Neural crest cell (in vitro differentiated cells): Measurements from ENCODE around the gene CCSER2. TPM values are rescaled to one million over a fixed set of nuclear protein-coding genes. Genes with fewer than 3 reads are reported as not detected.
"Not testable (repeated sequence)": the region's sequence is repeated elsewhere in the genome, so short reads cannot be mapped to it uniquely, and the experiment has no call there.

Experiments used
- DNase-seq: peaks from one replicate; pipeline ENCODE4 v3.0.0; 2021; ENCODE audit warnings: low read depth, mixed read lengths, low spot score
- H3K27ac Mint-ChIP-seq: one replicate; pipeline ENCODE4 v1.8.0; 2021; ENCODE audit warnings: mild to moderate bottlenecking, mixed read lengths; ENCODE audit not compliant: unreplicated experiment
- H3K27me3 Mint-ChIP-seq: 2 replicates; pipeline ENCODE4 v1.8.0; 2021; ENCODE audit warnings: low read depth, mild to moderate bottlenecking, mixed read lengths
- H3K36me3 Mint-ChIP-seq: 2 replicates; pipeline ENCODE4 v1.8.0; 2021; ENCODE audit warnings: low read depth, mild to moderate bottlenecking, mixed read lengths
- H3K4me1 Mint-ChIP-seq: 2 replicates; pipeline ENCODE4 v1.8.0; 2021; ENCODE audit warnings: mixed read lengths
- H3K4me3 Mint-ChIP-seq: one replicate; pipeline ENCODE4 v1.8.0; 2021; ENCODE audit warnings: mild to moderate bottlenecking, mixed read lengths
- H3K9me3 Mint-ChIP-seq: 2 replicates; pipeline ENCODE4 v1.8.0; 2021; ENCODE audit warnings: mixed read lengths
- total RNA-seq: library from RNA; stranded (reverse); gene quantifications from 2 replicates; pipeline ENCODE4 v1.2.1, GENCODE V29; 2021
- TF ChIP-seq, protein P1 (sequence below): fragments of 200-600 bp; sonication (generic); conservative IDR thresholded peaks from 2 replicates; pipeline ENCODE4 v1.5.0; 2021; ENCODE audit warnings: antibody characterized with exemption, mild to moderate bottlenecking

Gene CCSER2
- total RNA-seq, 1 donor from 2014 or later, result 37.5 TPM

- Mint-ChIP-seq H3K9me3 (no peaks in the 10 kb centered on the region), H3K36me3 (peaks cover 9% of the 10 kb centered on the region), H3K4me1 (peaks cover 3% of the 10 kb centered on the region), H3K27ac (no peak overlapping the region), H3K4me3 (no peak overlapping the region), H3K27me3 (no peaks in the 10 kb centered on the region)
- DNase-seq, result no peak
- TF ChIP-seq, protein P1, sequence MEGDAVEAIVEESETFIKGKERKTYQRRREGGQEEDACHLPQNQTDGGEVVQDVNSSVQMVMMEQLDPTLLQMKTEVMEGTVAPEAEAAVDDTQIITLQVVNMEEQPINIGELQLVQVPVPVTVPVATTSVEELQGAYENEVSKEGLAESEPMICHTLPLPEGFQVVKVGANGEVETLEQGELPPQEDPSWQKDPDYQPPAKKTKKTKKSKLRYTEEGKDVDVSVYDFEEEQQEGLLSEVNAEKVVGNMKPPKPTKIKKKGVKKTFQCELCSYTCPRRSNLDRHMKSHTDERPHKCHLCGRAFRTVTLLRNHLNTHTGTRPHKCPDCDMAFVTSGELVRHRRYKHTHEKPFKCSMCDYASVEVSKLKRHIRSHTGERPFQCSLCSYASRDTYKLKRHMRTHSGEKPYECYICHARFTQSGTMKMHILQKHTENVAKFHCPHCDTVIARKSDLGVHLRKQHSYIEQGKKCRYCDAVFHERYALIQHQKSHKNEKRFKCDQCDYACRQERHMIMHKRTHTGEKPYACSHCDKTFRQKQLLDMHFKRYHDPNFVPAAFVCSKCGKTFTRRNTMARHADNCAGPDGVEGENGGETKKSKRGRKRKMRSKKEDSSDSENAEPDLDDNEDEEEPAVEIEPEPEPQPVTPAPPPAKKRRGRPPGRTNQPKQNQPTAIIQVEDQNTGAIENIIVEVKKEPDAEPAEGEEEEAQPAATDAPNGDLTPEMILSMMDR, result no peak
Measured at GRCh38 chr10:84341538-84341856, 13.1 kb downstream of the CCSER2 start.

DNA sequence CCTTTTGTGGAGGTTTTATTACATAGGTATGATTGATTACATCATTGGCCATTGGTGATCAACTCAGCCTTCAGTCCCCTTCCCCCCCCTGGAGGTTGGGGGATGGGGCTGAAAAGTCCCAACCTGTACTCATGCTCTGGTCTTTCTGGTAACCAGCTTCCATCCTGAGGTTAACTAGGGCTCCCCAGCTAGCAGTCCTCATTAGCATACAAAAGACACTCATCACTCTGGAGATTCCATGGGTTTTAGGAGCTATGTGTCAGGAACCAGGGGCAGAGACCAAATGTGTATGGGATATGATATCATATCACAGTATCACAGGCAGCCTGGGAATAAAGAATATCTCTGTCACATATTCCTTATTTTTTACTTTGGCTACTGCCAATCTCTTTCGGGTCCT, 13.6 kb downstream of the CCSER2 start:
- no peak overlapping the region for H3K4me3 Mint-ChIP-seq
- H3K36me3 Mint-ChIP-seq, result peaks cover 12% of the 10 kb centered on the region
- no peaks in the 10 kb centered on the region for H3K27me3 Mint-ChIP-seq
- no peaks in the 10 kb centered on the region for H3K9me3 Mint-ChIP-seq
- H3K4me1 Mint-ChIP-seq, result peaks cover 3% of the 10 kb centered on the region
- H3K27ac Mint-ChIP-seq, result no peak overlapping the region
- TF ChIP-seq, protein P1, result no peak
- no peak for DNase-seq

DNA sequence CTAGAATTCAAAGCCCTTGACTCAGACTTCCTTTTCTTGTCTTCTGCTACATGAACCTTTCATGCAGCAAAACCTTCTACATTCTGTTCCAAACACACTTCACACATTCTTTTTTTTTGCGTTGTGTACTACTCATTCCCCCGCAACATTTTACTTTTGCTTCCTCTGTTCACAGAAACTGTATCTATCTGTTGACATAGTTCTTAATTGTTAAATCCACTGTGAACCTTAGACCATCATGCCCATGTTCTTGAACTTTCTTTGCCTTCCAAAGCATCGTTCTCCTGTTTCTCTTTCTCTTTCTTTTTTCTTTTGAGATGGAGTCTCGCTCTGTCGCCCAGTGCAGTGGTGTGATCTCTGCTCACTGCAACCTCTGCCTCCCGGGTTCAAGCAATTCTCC, 14.2 kb downstream of the CCSER2 start:
- Mint-ChIP-seq H3K4me3 (no peak overlapping the region), H3K9me3 (no peaks in the 10 kb centered on the region), H3K27ac (no peak overlapping the region), H3K27me3 (no peaks in the 10 kb centered on the region), H3K4me1 (peaks cover 3% of the 10 kb centered on the region), H3K36me3 (peaks cover 13% of the 10 kb centered on the region)
- TF ChIP-seq, protein P1, result no peak
- DNase-seq, result no peak

GRCh38 chr10:84343831-84344230, 15.4 kb downstream of the CCSER2 start:
- no peaks in the 10 kb centered on the region for H3K9me3 Mint-ChIP-seq
- H3K27ac Mint-ChIP-seq, result no peak overlapping the region

GRCh38 chr10:84344526-84344925, 16.1 kb downstream of the CCSER2 start:
- H3K4me1 Mint-ChIP-seq, result peaks cover 3% of the 10 kb centered on the region
- H3K27ac Mint-ChIP-seq, result no peak overlapping the region
- no peaks in the 10 kb centered on the region for H3K9me3 Mint-ChIP-seq
- DNase-seq, result no peak
- no peaks in the 10 kb centered on the region for H3K27me3 Mint-ChIP-seq
- no peak overlapping the region for H3K4me3 Mint-ChIP-seq
- TF ChIP-seq, protein P1, result no peak
- peaks cover 13% of the 10 kb centered on the region for H3K36me3 Mint-ChIP-seq

More at GRCh38 chr10:84343831-84344230, 15.4 kb downstream of the CCSER2 start:
- H3K4me3 Mint-ChIP-seq, result no peak overlapping the region
- no peaks in the 10 kb centered on the region for H3K27me3 Mint-ChIP-seq
- no peak for DNase-seq
- H3K36me3 Mint-ChIP-seq, result peaks cover 13% of the 10 kb centered on the region
- peaks cover 3% of the 10 kb centered on the region for H3K4me1 Mint-ChIP-seq
- TF ChIP-seq, protein P1, result no peak

GRCh38 chr10:84347575-84348002, 19.2 kb downstream of the CCSER2 start:
- not testable (repeated sequence) for DNase-seq, H3K27ac Mint-ChIP-seq, H3K9me3 Mint-ChIP-seq, H3K27me3 Mint-ChIP-seq, H3K4me3 Mint-ChIP-seq
- Mint-ChIP-seq H3K4me1 (peaks cover 12% of the 10 kb centered on the region), H3K36me3 (peaks cover 13% of the 10 kb centered on the region)
